Activated T-helper 2 cell treated with anti-CD3 and anti-CD28 coated beads, Interferon-gamma antibody, Interleukin-2, Interleukin-4, amounts not matched to agents 10 μg/mL and 5 μg/mL and 100 μg/mL, durations not matched to agents 14 hours and 24 hours and 36 hours (primary cell): Measurements from ENCODE around the gene HHAT. TPM values are rescaled to one million over a fixed set of nuclear protein-coding genes. Genes with fewer than 3 reads are reported as not detected.

Experiments
- DNase-seq: peaks from one replicate; pipeline ENCODE4 v3.0.0; 2021; ENCODE audit warnings: low spot score
- H3K27ac Mint-ChIP-seq: one replicate; pipeline ENCODE4 v1.8.0; 2021; ENCODE audit warnings: mixed read lengths
- H3K27me3 Mint-ChIP-seq: one replicate; pipeline ENCODE4 v1.8.0; 2021; ENCODE audit warnings: low read depth, mixed read lengths
- H3K36me3 Mint-ChIP-seq: one replicate; pipeline ENCODE4 v1.8.0; 2021; ENCODE audit warnings: low read depth, mixed read lengths
- H3K4me1 Mint-ChIP-seq: one replicate; pipeline ENCODE4 v1.8.0; 2021; ENCODE audit warnings: low read depth, mixed read lengths
- H3K4me3 Mint-ChIP-seq: one replicate; pipeline ENCODE4 v1.8.0; 2021; ENCODE audit warnings: low read depth, mild to moderate bottlenecking, moderate library complexity, mixed read lengths
- H3K9me3 Mint-ChIP-seq: one replicate; pipeline ENCODE4 v1.8.0; 2021; ENCODE audit warnings: mixed read lengths
- intact Hi-C: fragments of 100-400 bp; cut with micrococcal nuclease; formaldehyde crosslinking; loops from one replicate; pipeline ENCODE4 v1.15.1; 2023
- total RNA-seq: library from RNA; stranded (reverse); gene quantifications from 2 replicates; pipeline ENCODE4 v1.2.3, GENCODE V29; 2022

Gene HHAT
- total RNA-seq, 1 donor from 2014 or later, result 0.43 TPM

- Mint-ChIP-seq H3K4me1 (no peaks in the 10 kb centered on the region), H3K27me3 (no peaks in the 10 kb centered on the region), H3K36me3 (no peaks in the 10 kb centered on the region), H3K27ac (no peak overlapping the region), H3K4me3 (no peak overlapping the region), H3K9me3 (no peaks in the 10 kb centered on the region)
- DNase-seq, result no peak
- intact Hi-C loops, result no loop called here
Measured at GRCh38 chr1:210626341-210626740, 297.6 kb downstream of the HHAT start.

- no peak overlapping the region for H3K27ac Mint-ChIP-seq
- no peak overlapping the region for H3K4me3 Mint-ChIP-seq
- H3K9me3 Mint-ChIP-seq, result no peaks in the 10 kb centered on the region
- no peaks in the 10 kb centered on the region for H3K36me3 Mint-ChIP-seq
- no peaks in the 10 kb centered on the region for H3K4me1 Mint-ChIP-seq
- intact Hi-C loops, result no loop called here
- DNase-seq, result no peak
- H3K27me3 Mint-ChIP-seq, result no peaks in the 10 kb centered on the region
Measured at GRCh38 chr1:210627755-210628154, 299.1 kb downstream of the HHAT start.

- intact Hi-C loops, result no loop called here
- H3K27me3 Mint-ChIP-seq, result no peaks in the 10 kb centered on the region
- no peak overlapping the region for H3K4me3 Mint-ChIP-seq
- DNase-seq, result no peak
- no peak overlapping the region for H3K27ac Mint-ChIP-seq
- no peaks in the 10 kb centered on the region for H3K9me3 Mint-ChIP-seq
- no peaks in the 10 kb centered on the region for H3K36me3 Mint-ChIP-seq
- H3K4me1 Mint-ChIP-seq, result no peaks in the 10 kb centered on the region
Measured at GRCh38 chr1:210629276-210629675, 300.6 kb downstream of the HHAT start.

GRCh38 chr1:210631399-210631798 is 302.7 kb downstream of the HHAT start:
- Mint-ChIP-seq H3K9me3 (no peaks in the 10 kb centered on the region), H3K4me1 (no peaks in the 10 kb centered on the region), H3K27ac (no peak overlapping the region), H3K27me3 (no peaks in the 10 kb centered on the region), H3K36me3 (no peaks in the 10 kb centered on the region), H3K4me3 (no peak overlapping the region)
- no peak for DNase-seq
- intact Hi-C loops, result no loop called here

- Mint-ChIP-seq H3K9me3 (no peaks in the 10 kb centered on the region), H3K27me3 (no peaks in the 10 kb centered on the region)
- intact Hi-C loops, result no loop called here
Measured at GRCh38 chr1:210633140-210633539, 304.4 kb downstream of the HHAT start.

GRCh38 chr1:210633636-210634035 is 304.9 kb downstream of the HHAT start:
- intact Hi-C loops, result no loop called here
- H3K27me3 Mint-ChIP-seq, result no peaks in the 10 kb centered on the region
- DNase-seq, result no peak
- H3K9me3 Mint-ChIP-seq, result no peaks in the 10 kb centered on the region
- H3K27ac Mint-ChIP-seq, result no peak overlapping the region
- H3K4me3 Mint-ChIP-seq, result no peak overlapping the region
- H3K4me1 Mint-ChIP-seq, result no peaks in the 10 kb centered on the region
- H3K36me3 Mint-ChIP-seq, result no peaks in the 10 kb centered on the region

More at GRCh38 chr1:210633140-210633539, 304.4 kb downstream of the HHAT start:
- Mint-ChIP-seq H3K36me3 (no peaks in the 10 kb centered on the region), H3K4me3 (no peak overlapping the region), H3K27ac (no peak overlapping the region), H3K4me1 (no peaks in the 10 kb centered on the region)
- DNase-seq, result no peak

- Mint-ChIP-seq H3K9me3 (no peaks in the 10 kb centered on the region), H3K27ac (no peak overlapping the region), H3K27me3 (no peaks in the 10 kb centered on the region), H3K4me3 (no peak overlapping the region), H3K36me3 (no peaks in the 10 kb centered on the region), H3K4me1 (no peaks in the 10 kb centered on the region)
- DNase-seq, result no peak
- intact Hi-C loops, result no loop called here
Measured at GRCh38 chr1:210635108-210635507, 306.4 kb downstream of the HHAT start.

- intact Hi-C loops, result no loop called here
- DNase-seq, result no peak
- Mint-ChIP-seq H3K27me3 (no peaks in the 10 kb centered on the region), H3K36me3 (no peaks in the 10 kb centered on the region), H3K4me1 (no peaks in the 10 kb centered on the region), H3K9me3 (no peaks in the 10 kb centered on the region), H3K27ac (no peak overlapping the region), H3K4me3 (no peak overlapping the region)
Measured at GRCh38 chr1:210641582-210641981, 312.9 kb downstream of the HHAT start.

- Mint-ChIP-seq H3K4me3 (no peak overlapping the region), H3K4me1 (peaks cover 2% of the 10 kb centered on the region), H3K27me3 (no peaks in the 10 kb centered on the region), H3K9me3 (no peaks in the 10 kb centered on the region), H3K27ac (no peak overlapping the region), H3K36me3 (no peaks in the 10 kb centered on the region)
- DNase-seq, result no peak
- intact Hi-C loops, result no loop called here
Measured at GRCh38 chr1:210645582-210646257, 317.0 kb downstream of the HHAT start.

- no peaks in the 10 kb centered on the region for H3K36me3 Mint-ChIP-seq
- H3K27me3 Mint-ChIP-seq, result no peaks in the 10 kb centered on the region
- no peak overlapping the region for H3K27ac Mint-ChIP-seq
- intact Hi-C loops, result no loop called here
- DNase-seq, result no peak
- no peak overlapping the region for H3K4me3 Mint-ChIP-seq
- H3K4me1 Mint-ChIP-seq, result peaks cover 2% of the 10 kb centered on the region
- no peaks in the 10 kb centered on the region for H3K9me3 Mint-ChIP-seq
Measured at GRCh38 chr1:210646258-210646616, 317.5 kb downstream of the HHAT start.

- no peaks in the 10 kb centered on the region for H3K27me3 Mint-ChIP-seq
- no peak for DNase-seq
- no peaks in the 10 kb centered on the region for H3K9me3 Mint-ChIP-seq
- H3K36me3 Mint-ChIP-seq, result no peaks in the 10 kb centered on the region
- peaks cover 2% of the 10 kb centered on the region for H3K4me1 Mint-ChIP-seq
- no peak overlapping the region for H3K4me3 Mint-ChIP-seq
- intact Hi-C loops, result no loop called here
- H3K27ac Mint-ChIP-seq, result no peak overlapping the region
Measured at GRCh38 chr1:210647406-210648333, 319.0 kb downstream of the HHAT start.

GRCh38 chr1:210648588-210649269 is 320.0 kb downstream of the HHAT start:
- no peak for DNase-seq
- no peaks in the 10 kb centered on the region for H3K36me3 Mint-ChIP-seq
- peaks cover 2% of the 10 kb centered on the region for H3K9me3 Mint-ChIP-seq
- peaks cover 2% of the 10 kb centered on the region for H3K4me1 Mint-ChIP-seq
- no peak overlapping the region for H3K27ac Mint-ChIP-seq
- intact Hi-C loops, result no loop called here
- no peak overlapping the region for H3K4me3 Mint-ChIP-seq
- no peaks in the 10 kb centered on the region for H3K27me3 Mint-ChIP-seq

- Mint-ChIP-seq H3K27me3 (no peaks in the 10 kb centered on the region), H3K36me3 (no peaks in the 10 kb centered on the region), H3K9me3 (peaks cover 5% of the 10 kb centered on the region), H3K27ac (no peak overlapping the region), H3K4me1 (peaks cover 2% of the 10 kb centered on the region), H3K4me3 (no peak overlapping the region)
- no peak for DNase-seq
- intact Hi-C loops, result no loop called here
Measured at GRCh38 chr1:210650403-210650802, 321.7 kb downstream of the HHAT start.
